ENCODE measurements around the gene SLC35F3.

DNA sequence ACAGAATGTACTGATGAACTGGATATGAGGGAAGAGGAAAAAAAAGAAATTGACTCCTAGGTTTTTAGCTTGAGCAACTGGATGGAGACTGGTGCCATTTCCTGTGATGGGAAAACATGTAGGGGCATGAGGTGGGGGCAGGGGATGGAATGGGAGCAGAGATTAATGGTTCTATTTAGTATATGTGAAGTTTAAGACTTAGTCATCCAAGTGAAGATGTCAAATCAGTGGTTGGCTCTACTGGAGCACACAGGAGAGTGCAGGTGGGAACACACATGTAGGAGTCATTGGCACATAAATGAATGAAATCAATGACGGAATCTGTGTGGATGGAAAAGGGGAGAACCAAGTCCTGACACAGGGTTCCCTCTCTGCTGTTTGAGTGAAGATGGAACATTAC, 244.3 kb downstream of the SLC35F3 start:
- TF ChIP-seq RAD21 (IDR thresholded peaks at IDR 0.05; ENCODE audit: low read depth), result no peak
- no peak for TF ChIP-seq FOXM1 (IDR thresholded peaks at IDR 0.05; ENCODE audit: borderline replicate concordance, low read depth)

All from Ishikawa (cell line).